Endothelial cell of hepatic sinusoid (primary cell): ENCODE measurements around the gene TIMM17A.

Experiments used
- in situ Hi-C: cut with HindIII; loops from 2 replicates; pipeline ENCODE4 v1.10.0; 2017; ENCODE audit warnings: low sequenced_read_pairs

The TIMM17A gene

DNA sequence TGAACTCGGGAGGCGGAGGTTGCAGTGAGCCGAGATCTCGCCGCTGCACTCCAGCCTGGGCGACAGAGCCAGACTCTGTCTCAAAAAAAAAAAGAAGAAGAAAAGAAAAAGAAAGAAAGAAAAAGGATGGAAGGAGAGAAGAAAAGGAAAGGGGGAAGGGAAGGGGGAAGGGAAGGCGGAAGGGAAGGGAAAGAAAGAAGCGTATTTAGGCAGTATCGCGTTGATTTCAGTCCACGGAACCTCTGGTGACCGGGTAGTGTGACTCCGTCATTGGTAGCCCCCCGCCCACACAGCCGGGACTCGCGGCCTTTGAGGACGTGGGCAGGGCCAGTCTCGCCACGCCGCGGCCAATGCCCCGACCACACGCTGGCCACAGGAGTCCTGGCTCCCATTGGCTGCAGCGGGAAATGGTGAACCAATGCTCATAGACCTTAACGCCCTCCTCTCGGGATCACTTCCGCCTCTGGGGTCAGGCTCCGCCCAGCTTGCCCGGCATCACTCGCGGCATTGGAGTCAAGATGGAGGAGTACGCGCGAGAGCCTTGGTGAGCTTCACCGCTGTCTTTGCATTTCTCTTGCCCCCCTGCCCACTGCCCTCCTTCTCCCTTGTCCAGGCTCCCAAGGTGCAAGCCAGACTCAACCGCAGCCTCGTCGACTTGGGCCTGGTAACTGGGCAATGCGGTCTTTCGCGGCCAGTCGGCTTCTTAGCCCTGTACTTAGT is at the start of gene TIMM17A:
Gene TIMM17A, plus strand, starts transcription at position 495 of the 720 bp plus-strand sequence. Its CDS starts 24 bp downstream, at position 519.
- in situ Hi-C loops, result loop anchor here (10.0 kb wide), 1 partner anchor 110 kb away; no protein-coding TSS in a partner anchor

DNA sequence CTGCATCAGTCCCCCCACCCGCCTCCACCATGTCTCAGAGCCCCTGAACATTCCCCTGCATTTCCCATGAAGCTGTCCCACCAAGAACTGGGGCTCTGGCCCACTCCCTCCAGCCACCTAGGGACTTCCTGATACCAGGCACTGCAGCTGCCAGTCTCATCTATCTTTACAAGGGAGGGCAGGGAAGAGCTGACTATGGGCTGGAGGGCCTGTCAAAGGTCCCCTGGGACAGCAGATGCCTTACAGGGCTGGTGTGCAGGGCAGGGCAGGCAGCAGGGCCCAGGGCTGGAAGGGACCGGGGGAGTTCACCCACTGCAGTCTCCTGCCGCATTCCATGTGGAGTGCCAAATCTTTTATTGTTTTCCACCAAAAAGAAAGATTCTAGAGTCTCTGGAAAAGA is 49.0 kb upstream of the TIMM17A start:
- in situ Hi-C loops, result no loop called here

- in situ Hi-C loops, result no loop called here
Observed at GRCh38 chr1:201907621-201908020, 47.7 kb upstream of the TIMM17A start.

DNA sequence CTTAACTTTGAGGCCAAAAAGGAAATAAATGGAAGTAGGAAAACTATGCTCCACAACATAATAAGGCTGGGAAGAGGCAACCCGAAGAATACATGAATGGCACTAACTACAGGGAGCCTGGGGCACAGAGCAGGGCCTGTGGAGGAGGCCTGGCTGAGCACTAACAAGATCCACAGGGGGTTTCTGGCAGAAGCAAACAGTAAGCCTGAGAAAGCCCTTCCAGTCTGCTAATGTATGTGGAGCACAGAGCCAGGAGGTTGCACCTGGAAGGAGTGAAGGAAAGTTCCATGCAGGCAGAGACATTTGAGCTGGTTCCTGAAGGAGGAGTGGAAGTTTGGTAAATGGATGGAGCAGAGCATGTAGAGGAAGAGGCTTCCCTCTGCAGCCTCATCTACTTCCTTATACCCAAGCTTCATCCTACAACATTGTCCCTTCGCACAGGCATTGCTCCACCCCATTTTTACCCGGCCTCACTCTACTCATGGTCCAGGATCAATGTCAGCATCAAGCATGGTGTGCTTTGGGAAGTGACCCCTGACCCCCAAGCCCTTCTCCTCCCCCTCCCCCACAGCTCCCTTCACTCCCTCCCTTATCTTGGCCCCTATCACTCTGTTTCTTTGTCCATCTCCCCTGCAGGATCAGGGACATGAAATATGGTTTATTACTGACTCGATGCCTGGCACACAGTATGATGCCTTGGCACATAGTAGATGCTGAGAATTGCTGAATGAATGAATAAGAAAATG is 43.3 kb upstream of the TIMM17A start:
- in situ Hi-C loops, result loop anchor here (5.0 kb wide), 3 partner anchors 35 to 395 kb away; partner anchors contain the start of gene LMOD1

GRCh38 chr1:201912832-201913231 is 42.5 kb upstream of the TIMM17A start:
- in situ Hi-C loops, result loop anchor here (5.0 kb wide), 3 partner anchors 34 to 396 kb away; partner anchors contain the start of gene LMOD1

DNA sequence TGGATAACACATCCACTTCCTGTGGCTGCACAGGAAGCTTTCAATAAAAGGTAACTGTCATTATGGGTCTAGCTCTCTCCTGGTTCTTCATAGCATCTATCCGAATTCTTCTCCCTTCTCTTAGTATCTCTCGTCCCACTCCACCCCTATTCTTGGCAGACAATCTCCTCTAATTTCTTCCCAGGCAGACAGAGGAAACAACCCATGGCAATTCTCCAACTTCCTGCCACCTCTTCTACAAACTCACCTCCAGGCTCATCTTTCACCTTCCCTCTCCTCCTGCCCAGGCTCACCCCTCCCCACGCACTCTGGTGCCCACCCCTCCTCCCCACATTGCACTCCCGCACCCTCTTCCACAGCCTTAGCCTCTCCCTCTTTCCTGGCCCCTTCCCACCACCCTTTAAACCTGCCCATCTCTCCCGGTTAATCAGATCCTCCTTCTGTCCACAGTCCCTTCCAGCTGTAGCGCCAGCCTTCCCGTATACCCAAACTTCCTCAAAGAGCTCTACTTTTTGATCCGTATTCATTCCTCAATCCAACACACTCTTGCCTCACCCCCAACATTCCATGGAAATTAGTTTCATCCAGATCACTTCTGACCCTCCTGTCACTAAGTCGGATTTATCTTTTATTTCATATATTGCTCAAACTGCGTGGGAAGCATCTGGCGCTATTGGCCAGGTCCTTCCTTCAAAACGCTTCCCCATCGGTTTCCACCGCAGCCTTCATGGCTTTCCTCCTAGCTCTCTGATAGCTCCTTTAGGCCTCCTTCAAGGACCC is 40.7 kb upstream of the TIMM17A start:
- in situ Hi-C loops, result loop anchor here (5.0 kb wide), 3 partner anchors 33 to 397 kb away; partner anchors contain the start of gene LMOD1

- in situ Hi-C loops, result no loop called here
Observed at GRCh38 chr1:201916649-201917249, 38.6 kb upstream of the TIMM17A start.

GRCh38 chr1:201917362-201918033 is 37.8 kb upstream of the TIMM17A start:
- in situ Hi-C loops, result no loop called here

DNA sequence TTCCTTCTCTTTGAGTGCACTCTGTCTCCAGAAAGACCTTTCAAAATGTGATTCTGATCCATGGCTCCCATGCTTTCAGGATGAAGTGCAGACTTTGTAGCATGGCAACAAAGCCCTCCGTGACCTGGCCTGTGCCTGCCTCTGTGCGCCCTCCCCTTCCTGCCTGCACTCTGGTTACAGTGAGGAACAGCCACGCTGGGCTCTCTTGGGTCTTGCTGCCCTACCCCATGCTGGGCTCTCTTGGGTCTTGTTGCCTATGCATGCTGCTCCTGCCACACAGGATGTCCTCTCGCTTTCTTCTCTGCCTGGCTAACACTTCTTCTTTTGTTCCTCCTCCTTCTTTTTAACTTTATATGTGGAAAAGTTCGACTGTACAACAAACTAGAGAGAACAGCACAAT is 37.0 kb upstream of the TIMM17A start:
- in situ Hi-C loops, result no loop called here

GRCh38 chr1:201921952-201922558 is 33.2 kb upstream of the TIMM17A start:
- in situ Hi-C loops, result no loop called here

DNA sequence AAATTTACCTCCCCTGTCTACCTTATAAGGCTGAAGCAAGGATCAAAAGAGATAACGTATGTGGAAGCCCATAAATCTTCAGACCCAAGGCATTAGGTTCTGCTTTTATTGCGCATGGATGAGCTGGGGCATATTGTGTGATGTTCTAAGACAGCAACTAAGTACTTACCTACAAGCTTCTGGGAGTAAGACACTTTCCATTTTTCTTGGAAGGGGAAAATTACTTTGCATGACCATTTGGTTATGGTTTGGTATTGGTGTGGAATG is 30.1 kb upstream of the TIMM17A start:
- in situ Hi-C loops, result no loop called here

- in situ Hi-C loops, result no loop called here
Observed at GRCh38 chr1:201925981-201926645, 29.2 kb upstream of the TIMM17A start.

GRCh38 chr1:201928266-201928665 is 27.0 kb upstream of the TIMM17A start:
- in situ Hi-C loops, result no loop called here

DNA sequence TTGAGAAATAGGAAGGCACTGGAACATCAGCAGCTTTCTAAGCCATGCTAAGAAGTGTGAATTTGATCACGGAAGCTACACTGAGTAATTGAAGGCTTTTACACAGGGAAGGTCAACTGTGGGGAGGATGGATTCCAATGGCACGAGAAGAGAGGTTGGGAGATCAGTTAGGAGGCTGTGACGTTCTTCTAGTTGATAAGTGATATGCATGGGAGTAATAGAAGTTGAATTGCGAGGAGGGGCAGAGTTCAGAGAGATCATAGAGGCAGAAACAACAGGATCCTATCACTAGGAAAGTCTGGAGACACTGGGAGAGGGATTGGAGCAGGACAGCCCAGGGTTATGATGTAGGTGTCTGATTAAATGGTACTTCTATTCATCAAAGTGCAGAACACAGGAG is 25.2 kb upstream of the TIMM17A start:
- in situ Hi-C loops, result no loop called here

- in situ Hi-C loops, result no loop called here
Observed at GRCh38 chr1:201930803-201931202, 24.5 kb upstream of the TIMM17A start.

DNA sequence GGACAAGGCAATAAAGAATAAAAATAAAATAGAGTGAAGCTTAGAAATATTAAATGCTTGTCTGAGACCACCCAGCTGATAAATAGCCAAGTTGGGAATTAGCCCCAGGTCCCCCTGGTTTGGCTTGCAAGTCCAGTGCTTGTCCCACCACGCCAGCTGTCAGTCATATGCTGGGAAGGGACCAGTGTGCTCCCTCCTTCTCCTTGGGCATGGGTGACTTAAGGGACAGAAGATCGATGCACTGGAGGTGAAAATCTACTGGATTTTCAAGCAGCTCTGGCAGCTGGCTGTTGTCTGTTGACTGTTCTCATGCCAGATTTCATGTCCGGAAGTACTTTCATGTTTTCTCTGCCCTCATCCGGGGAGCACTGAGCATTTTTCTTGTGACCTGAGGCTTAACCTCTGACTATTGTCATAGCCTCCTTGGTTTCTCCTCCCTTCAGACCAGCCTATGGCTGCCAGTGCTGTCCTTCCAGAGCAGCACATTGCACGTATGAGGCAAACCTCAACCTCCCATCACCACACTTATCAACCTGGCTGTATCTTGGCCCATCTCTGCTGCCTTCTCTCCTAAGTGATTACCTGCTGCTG is 21.4 kb upstream of the TIMM17A start:
- in situ Hi-C loops, result no loop called here

DNA sequence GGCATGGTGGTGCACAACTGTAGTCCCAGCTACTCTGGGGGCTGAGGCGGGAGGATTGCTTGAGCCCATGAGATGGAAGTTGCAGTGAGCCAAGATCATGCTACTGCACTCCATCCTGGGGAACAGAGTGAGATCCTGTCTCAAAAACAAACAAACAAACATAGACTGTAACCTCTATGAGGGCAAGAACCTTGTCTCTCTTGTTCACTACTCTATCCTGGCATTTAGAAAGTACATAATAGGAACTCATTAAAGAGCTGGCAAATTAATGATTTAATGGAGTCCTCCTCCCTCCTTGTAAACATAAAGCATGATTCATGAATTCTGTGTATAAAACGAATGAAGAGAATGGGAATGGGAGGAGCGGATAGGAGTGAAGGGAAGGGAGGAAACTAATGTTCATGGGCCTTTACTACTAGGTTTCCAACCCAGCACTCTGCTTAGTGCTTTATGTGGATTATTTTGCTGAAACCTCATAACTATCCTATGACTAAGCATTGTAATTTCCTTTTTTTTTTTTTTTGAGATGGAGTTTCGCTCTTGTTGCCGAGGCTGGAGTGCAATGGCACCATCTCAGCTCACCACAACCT is 17.6 kb upstream of the TIMM17A start:
- in situ Hi-C loops, result no loop called here

GRCh38 chr1:201938440-201939035 is 16.8 kb upstream of the TIMM17A start:
- in situ Hi-C loops, result no loop called here
